Testis (tissue), 2 donors: Measurements from ENCODE around the gene C4BPA.

Experiments
- POLR2A ChIP-seq: fragments of 450-650 bp; IDR thresholded peaks from one replicate; pipeline ENCODE4 v1.6.1; 2017; ENCODE audit warnings: antibody characterized with exemption, mild to moderate bottlenecking, moderate library complexity
- TF ChIP-seq, protein P1 (sequence below), 3 experiments: fragments of 450-650 bp in 2 of 3; fragments of 200-600 bp in 1 of 3; sonication (generic) in 1 of 3; IDR thresholded peaks; one replicate each; pipeline ENCODE4 v1.5.1; 2016 to 2019; ENCODE audit warnings: antibody characterized with exemption in 3 of 3, mild to moderate bottlenecking in 2 of 3, moderate library complexity in 1 of 3

GRCh38 chr1:207139616-207140015 lies 35.6 kb downstream of the C4BPA start:
- TF ChIP-seq, protein P1, sequence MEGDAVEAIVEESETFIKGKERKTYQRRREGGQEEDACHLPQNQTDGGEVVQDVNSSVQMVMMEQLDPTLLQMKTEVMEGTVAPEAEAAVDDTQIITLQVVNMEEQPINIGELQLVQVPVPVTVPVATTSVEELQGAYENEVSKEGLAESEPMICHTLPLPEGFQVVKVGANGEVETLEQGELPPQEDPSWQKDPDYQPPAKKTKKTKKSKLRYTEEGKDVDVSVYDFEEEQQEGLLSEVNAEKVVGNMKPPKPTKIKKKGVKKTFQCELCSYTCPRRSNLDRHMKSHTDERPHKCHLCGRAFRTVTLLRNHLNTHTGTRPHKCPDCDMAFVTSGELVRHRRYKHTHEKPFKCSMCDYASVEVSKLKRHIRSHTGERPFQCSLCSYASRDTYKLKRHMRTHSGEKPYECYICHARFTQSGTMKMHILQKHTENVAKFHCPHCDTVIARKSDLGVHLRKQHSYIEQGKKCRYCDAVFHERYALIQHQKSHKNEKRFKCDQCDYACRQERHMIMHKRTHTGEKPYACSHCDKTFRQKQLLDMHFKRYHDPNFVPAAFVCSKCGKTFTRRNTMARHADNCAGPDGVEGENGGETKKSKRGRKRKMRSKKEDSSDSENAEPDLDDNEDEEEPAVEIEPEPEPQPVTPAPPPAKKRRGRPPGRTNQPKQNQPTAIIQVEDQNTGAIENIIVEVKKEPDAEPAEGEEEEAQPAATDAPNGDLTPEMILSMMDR (IDR thresholded peaks at IDR 0.05) = no peak
- no peak for TF ChIP-seq POLR2A
